ENCODE measurements around the gene LRRC61.

LRRC61 gene

GRCh38 chr7:150326657-150327268 lies 3.6 kb downstream of the LRRC61 start:
- TF ChIP-seq ZSCAN4 (tag by site-specific recombination; IDR thresholded peaks at IDR 0.05) (no peak), KLF8 (tag by site-specific recombination; IDR thresholded peaks at IDR 0.05) (no peak), ZNF121 (tag by site-specific recombination; IDR thresholded peaks at IDR 0.05) (no peak), ZIC2 (tag by site-specific recombination; IDR thresholded peaks at IDR 0.05) (no peak), ZNF341 (tag by site-specific recombination; IDR thresholded peaks at IDR 0.05; ENCODE audit: low read depth) (no peak), ZNF473 (tag by site-specific recombination; IDR thresholded peaks at IDR 0.05) (no peak), ZNF660 (tag by site-specific recombination; IDR thresholded peaks at IDR 0.05) (no peak), ZNF837 (tag by site-specific recombination; IDR thresholded peaks at IDR 0.05) (no peak), ZBTB26 (tag by site-specific recombination; optimal IDR thresholded peaks at IDR 0.05) (no peak), HOXD13 (CRISPR knock-in tag; IDR thresholded peaks at IDR 0.05; ENCODE audit: borderline replicate concordance) (no peak), ZBTB8A (tag by site-specific recombination; IDR thresholded peaks at IDR 0.05) (no peak), ZNF26 (tag by site-specific recombination; IDR thresholded peaks at IDR 0.05) (no peak), KLF10 (tag by site-specific recombination; IDR thresholded peaks at IDR 0.05) (no peak), ZNF488 (tag by site-specific recombination; IDR thresholded peaks at IDR 0.05) (no peak), ZFP41 (tag by site-specific recombination; IDR thresholded peaks at IDR 0.05; ENCODE audit: borderline replicate concordance) (no peak), ZNF585B (tag by site-specific recombination; IDR thresholded peaks at IDR 0.05) (no peak)
- Histone ChIP-seq H3K27ac (ENCODE audit: extremely low read depth, low read depth, low read length) (no peak overlapping the region), H3K9me3 (ENCODE audit: control insufficient read depth, insufficient read depth, low read depth, low read length) (no peaks in the 10 kb centered on the region), H3K4me3 (ENCODE audit: low read depth, low read length) (no peak overlapping the region), H3K4me1 (ENCODE audit: control insufficient read depth, insufficient read depth, low read length) (no peaks in the 10 kb centered on the region), H3K36me3 (ENCODE audit: control insufficient read depth in 2 of 2, insufficient read depth in 1 of 2, low read length in 2 of 2) (peaks cover 8 to 75% of the 10 kb centered on the region in 2 experiments)
- CTCF ChIA-PET = interaction anchor here (0.7 kb wide), 1 partner anchor 360 kb away, joined by 3 read pairs; no protein-coding TSS in a partner anchor
- POLR2A ChIA-PET = interaction anchor here (0.7 kb wide), 2 partner anchors 462 to 608 kb away, joined by 3 read pairs; no protein-coding TSS in a partner anchor

GRCh38 chr7:150327308-150327707 lies 4.2 kb downstream of the LRRC61 start:
- H3K4me3 ChIP-seq (ENCODE audit: low read depth, low read length) = no peak overlapping the region
- no peak overlapping the region for H3K27ac ChIP-seq (ENCODE audit: extremely low read depth, low read depth, low read length)
- TF ChIP-seq ZNF548 (tag by site-specific recombination; IDR thresholded peaks at IDR 0.05) = no peak
- no peak for TF ChIP-seq KLF1 (tag by site-specific recombination; IDR thresholded peaks at IDR 0.05)
- peaks cover 8 to 81% of the 10 kb centered on the region in 2 experiments for H3K36me3 ChIP-seq (ENCODE audit: control insufficient read depth in 2 of 2, insufficient read depth in 1 of 2, low read length in 2 of 2)
- POLR2A ChIA-PET = interaction anchor here (0.7 kb wide), 1 partner anchor 462 kb away, joined by 3 read pairs; no protein-coding TSS in a partner anchor
- H3K4me1 ChIP-seq (ENCODE audit: control insufficient read depth, insufficient read depth, low read length) = no peaks in the 10 kb centered on the region
- no peaks in the 10 kb centered on the region for H3K9me3 ChIP-seq (ENCODE audit: control insufficient read depth, insufficient read depth, low read depth, low read length)
- CTCF ChIA-PET = interaction anchor here (0.7 kb wide), 1 partner anchor 361 kb away, joined by 3 read pairs; no protein-coding TSS in a partner anchor
